ENCODE measurements around the gene IGF1.

The IGF1 gene

DNA sequence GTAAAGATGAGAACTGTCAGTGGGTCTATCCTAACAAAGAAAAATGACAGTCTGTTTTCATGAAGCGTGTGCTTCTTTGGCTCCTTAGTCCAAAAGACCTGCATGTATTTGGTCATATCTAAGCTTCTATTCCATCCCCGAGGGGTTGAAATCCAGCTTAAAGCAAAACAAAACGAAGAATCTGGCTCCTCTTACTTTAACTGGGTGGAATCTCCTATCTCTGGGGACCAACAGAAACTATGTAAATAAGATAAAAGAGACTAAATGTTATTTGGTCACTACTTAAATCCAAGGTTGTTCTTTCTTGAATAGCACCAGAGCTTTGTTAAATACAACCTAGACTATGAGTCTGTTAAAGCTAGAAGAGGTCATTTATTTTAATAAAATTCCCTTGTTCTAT, 9.4 kb downstream of the IGF1 start:
- no peaks in the 10 kb centered on the region for H3K4me1 ChIP-seq (ENCODE audit: control insufficient read depth in 1 of 2, insufficient read depth in 1 of 2, low read depth in 1 of 2, low read length in 1 of 2)
- peaks cover 3% of the 10 kb centered on the region for H3K27me3 ChIP-seq
- H3K9me3 ChIP-seq = no peaks in the 10 kb centered on the region
- H3K4me3 ChIP-seq (ENCODE audit: low read depth in 1 of 2, low read length in 1 of 2) = no peak overlapping the region
- H3K36me3 ChIP-seq = no peaks in the 10 kb centered on the region
- TF ChIP-seq, protein P1, sequence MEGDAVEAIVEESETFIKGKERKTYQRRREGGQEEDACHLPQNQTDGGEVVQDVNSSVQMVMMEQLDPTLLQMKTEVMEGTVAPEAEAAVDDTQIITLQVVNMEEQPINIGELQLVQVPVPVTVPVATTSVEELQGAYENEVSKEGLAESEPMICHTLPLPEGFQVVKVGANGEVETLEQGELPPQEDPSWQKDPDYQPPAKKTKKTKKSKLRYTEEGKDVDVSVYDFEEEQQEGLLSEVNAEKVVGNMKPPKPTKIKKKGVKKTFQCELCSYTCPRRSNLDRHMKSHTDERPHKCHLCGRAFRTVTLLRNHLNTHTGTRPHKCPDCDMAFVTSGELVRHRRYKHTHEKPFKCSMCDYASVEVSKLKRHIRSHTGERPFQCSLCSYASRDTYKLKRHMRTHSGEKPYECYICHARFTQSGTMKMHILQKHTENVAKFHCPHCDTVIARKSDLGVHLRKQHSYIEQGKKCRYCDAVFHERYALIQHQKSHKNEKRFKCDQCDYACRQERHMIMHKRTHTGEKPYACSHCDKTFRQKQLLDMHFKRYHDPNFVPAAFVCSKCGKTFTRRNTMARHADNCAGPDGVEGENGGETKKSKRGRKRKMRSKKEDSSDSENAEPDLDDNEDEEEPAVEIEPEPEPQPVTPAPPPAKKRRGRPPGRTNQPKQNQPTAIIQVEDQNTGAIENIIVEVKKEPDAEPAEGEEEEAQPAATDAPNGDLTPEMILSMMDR (IDR thresholded peaks at IDR 0.05) = no peak
- no peak overlapping the region for H3K27ac ChIP-seq

DNA sequence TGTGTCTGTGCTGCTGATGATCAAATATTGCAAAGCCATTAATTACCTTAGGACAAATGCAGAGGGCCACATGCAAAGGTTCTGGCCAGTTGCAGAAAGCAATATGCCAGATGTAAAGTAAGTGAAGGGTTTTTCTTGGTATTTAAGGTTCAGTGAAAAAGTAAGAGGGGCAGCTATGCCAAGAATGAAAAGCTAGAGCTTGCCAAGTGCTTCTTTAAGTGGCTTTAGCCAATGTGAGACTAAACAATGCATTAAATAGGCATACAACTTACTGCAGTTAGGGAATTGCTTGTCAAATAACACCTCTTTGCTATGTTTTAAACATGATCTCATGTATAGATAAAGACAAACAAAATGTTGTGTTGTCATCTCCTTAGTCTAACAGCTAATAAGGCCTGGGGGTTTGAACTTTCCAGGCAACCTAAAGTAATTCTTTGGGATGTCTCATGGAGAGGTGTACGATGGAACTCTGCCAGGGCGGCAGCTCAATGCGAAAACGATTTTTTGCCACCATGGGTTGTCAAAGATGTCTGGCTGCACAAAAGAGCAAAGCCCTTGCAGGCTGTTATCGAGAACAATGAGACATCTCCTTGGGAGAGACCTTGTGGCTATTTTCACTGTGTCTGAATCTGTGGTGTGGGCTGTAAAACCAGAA, 12.0 kb downstream of the IGF1 start:
- no peak overlapping the region for H3K27ac ChIP-seq
- no peaks in the 10 kb centered on the region for H3K4me1 ChIP-seq (ENCODE audit: control insufficient read depth in 1 of 2, insufficient read depth in 1 of 2, low read depth in 1 of 2, low read length in 1 of 2)
- TF ChIP-seq, protein P1 (IDR thresholded peaks at IDR 0.05) = no peak
- no peaks in the 10 kb centered on the region for H3K27me3 ChIP-seq
- H3K9me3 ChIP-seq = no peaks in the 10 kb centered on the region
- H3K36me3 ChIP-seq = no peaks in the 10 kb centered on the region
- no peak overlapping the region for H3K4me3 ChIP-seq (ENCODE audit: low read depth in 1 of 2, low read length in 1 of 2)

DNA sequence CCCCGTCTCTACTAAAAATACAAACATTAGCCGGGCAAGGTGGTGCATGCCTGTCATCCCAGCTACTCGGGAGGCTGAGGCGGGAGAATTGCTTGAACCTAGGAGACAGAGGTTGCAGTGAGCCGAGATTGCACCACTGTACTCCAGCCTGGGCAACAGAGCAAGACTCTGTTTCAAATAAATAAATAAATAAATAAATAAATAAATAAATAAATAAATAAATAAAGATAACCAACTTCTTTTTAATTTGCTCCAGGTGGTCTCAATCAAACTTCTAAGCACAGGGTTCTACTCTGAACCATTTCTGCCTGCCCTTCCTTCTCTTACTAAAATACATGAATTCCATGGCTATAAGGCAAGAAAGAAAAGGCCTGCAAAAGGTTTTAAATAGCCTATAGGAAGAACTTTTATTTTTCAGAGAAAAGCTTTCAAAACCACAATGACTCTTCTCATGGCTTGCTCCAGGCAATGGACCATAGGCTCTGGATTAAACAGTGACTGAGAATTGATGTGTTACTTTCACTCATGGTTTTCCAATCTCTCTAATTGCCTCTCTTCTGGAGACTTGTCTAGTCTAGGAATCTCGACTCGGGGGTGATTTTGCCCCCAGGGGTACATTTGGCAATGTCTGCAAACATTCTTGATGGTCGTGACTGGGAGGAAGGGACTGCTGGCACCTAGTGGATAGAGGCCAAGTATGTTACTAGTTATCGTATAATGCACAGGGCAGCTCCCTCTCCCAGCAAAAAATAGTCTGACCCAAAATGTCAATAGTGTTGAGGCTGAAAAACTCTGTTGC, 14.4 kb downstream of the IGF1 start:
- Histone ChIP-seq H3K4me3 (ENCODE audit: low read depth in 1 of 2, low read length in 1 of 2) (no peak overlapping the region), H3K27ac (no peak overlapping the region), H3K27me3 (no peaks in the 10 kb centered on the region), H3K36me3 (no peaks in the 10 kb centered on the region), H3K4me1 (ENCODE audit: control insufficient read depth in 1 of 2, insufficient read depth in 1 of 2, low read depth in 1 of 2, low read length in 1 of 2) (no peaks in the 10 kb centered on the region), H3K9me3 (no peaks in the 10 kb centered on the region)
- TF ChIP-seq, protein P1 (IDR thresholded peaks at IDR 0.05) = no peak

DNA sequence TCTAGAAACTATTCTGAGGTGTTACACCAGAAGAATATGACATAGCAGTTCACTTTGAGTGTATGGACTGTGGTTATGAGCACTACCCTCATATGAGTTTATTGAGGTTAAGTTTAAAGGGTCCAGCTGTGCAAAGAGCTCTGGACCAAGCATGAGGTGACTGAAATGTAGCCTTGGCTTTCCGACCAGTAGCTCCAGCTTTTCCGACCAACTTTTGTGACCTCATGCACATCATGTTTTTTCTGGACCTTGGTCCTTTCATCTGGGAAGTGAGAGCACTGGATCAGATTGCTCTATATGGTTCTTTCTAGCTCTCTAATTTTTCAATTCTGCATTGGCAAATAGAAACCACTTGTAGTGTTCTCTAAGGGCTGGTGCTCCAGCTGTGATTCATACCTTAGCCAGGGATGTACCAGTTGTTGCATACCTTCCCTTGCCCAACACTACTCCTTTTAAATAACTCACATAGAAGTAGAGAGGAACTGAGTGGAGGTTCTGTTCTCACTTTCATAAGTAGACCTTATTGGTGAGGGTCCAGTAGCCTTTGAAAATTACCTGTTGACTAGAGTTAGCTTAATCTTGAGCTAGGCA, 16.6 kb downstream of the IGF1 start:
- TF ChIP-seq, protein P1 (IDR thresholded peaks at IDR 0.05) = no peak
- no peaks in the 10 kb centered on the region for H3K36me3 ChIP-seq
- H3K27ac ChIP-seq = no peak overlapping the region
- no peaks in the 10 kb centered on the region for H3K9me3 ChIP-seq
- no peaks in the 10 kb centered on the region for H3K27me3 ChIP-seq
- H3K4me1 ChIP-seq (ENCODE audit: control insufficient read depth in 1 of 2, insufficient read depth in 1 of 2, low read depth in 1 of 2, low read length in 1 of 2) = no peaks in the 10 kb centered on the region
- no peak overlapping the region for H3K4me3 ChIP-seq (ENCODE audit: low read depth in 1 of 2, low read length in 1 of 2)

DNA sequence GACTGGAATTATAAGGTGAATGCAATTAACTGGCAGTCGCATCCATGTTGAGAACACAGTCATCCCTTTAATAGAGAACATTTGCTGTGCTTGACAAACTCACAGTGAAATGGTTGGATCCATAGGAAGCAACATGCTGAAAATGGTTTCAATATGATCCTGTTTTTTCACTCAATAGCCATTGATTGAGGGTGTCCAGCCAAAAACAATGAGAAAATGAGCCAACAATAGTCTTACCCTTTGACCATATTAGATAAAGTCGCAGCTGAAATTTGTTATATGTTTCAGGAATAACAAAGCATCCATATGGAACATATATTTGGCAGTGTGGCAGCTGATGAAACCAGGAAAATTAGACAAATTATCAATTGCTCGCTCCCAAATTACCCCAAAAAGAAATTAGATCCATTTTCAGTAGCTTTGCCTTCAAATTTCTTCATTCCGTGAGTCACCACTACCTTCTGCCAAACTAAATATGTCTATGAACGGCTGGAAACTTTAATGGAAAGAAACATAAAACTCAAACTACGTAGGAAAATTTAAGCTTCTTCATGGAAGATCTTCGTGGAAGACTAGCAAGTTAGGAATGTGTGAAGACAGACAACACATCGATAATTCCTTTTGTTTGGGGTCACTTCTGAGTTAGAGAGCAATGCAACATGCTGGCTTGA, 17.4 kb downstream of the IGF1 start:
- no peaks in the 10 kb centered on the region for H3K36me3 ChIP-seq
- no peak overlapping the region for H3K27ac ChIP-seq
- no peak overlapping the region for H3K4me3 ChIP-seq (ENCODE audit: low read depth in 1 of 2, low read length in 1 of 2)
- no peaks in the 10 kb centered on the region for H3K9me3 ChIP-seq
- H3K27me3 ChIP-seq = no peaks in the 10 kb centered on the region
- H3K4me1 ChIP-seq (ENCODE audit: control insufficient read depth in 1 of 2, insufficient read depth in 1 of 2, low read depth in 1 of 2, low read length in 1 of 2) = no peaks in the 10 kb centered on the region
- TF ChIP-seq, protein P1 (IDR thresholded peaks at IDR 0.05) = no peak
